GM18519 (cell line): Measurements from ENCODE around the gene KLHL17.
"Not testable (repeated sequence)": the region's sequence is repeated elsewhere in the genome, so short reads cannot be mapped to it uniquely, and the experiment has no call there.

Experiments used
- ATAC-seq: cut with Tn5 transposase; IDR thresholded peaks from one replicate; pipeline ENCODE4 v1.9.1; 2021; ENCODE audit warnings: mild to moderate bottlenecking, moderate library complexity; ENCODE audit not compliant: unreplicated experiment, low FRiP score

KLHL17 gene

DNA sequence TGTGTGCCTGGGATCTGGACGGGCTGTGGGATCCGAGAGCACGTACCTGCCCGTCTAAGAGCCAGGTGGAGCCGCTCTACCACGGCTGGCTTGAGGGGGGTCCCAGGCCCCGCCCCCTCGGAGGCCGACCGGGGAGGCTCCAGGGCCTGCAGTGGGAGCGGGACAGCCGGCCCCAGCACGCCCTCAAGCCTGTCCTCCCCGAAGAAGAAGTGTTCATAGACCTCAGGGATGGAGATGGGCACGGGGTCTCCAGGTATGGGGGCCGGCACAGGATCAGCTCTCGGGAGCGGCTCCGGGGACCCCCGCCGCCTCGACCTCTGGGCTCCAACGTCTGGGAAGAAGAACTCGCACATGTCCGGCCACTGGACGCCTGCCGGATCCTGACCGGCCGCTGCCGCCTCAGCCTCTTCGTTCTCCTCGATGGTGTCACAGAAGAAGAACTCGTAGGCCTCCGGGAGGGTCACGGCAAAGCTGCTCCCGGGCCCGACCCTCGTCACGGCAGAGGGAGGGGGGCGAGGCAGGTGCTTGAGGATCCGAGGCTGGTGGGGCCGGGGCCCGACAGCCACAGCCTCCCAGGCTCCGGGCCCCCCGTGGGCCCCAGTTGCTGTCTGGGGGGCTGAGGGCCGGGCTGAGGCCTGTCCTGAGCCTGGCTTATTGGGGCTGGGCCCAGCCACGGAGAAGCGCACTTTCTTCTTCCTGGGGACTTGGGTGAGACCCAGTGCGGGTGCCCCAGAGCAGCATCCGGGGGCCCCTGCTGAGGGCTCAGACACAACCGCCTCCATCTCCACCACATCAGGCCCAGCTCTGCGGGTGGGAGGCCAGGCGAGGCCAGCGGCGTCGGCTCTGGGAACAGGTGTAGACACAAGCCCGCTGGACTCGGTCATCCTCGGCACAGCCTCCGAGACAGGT, 18.7 kb downstream of the KLHL17 start:
- no peak for ATAC-seq

DNA sequence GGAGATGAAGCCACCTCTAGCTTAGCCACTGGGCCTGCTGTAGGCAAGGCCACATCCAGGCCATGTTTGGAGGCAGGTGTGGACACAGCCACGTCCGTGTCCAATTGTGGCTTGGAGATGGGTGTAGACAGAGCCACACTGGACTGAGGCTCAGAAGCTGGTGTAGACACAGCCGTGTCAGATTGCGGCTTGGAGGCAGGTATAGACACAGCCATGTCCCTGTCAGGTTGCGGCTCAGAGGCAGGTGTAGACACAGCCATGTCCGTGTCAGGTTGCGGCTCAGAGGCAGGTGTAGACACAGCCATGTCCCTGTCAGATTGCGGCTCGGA, 19.3 kb downstream of the KLHL17 start:
- ATAC-seq: no peak

DNA sequence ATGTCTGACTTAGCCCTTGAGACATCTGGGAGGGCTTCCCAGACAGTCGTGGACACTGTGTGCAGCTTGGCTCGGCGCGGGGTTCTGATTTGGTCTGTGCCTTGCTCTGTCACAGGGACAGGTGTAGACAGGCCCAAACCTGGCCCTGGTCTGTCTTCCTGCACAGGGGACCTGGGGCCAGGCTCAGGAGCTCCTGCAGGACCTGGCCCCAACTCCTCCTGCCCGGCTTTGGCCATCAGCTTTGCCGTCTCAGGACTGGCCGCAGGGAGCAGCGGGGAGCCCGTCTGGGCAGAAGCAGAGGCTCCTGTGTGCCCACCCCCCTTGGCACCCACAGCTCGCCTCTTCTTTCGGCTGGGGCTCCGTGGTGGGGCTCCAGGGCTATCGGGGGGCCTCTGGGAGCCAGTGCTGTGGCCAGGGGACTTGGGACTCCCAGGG, 19.8 kb downstream of the KLHL17 start:
- no peak for ATAC-seq

DNA sequence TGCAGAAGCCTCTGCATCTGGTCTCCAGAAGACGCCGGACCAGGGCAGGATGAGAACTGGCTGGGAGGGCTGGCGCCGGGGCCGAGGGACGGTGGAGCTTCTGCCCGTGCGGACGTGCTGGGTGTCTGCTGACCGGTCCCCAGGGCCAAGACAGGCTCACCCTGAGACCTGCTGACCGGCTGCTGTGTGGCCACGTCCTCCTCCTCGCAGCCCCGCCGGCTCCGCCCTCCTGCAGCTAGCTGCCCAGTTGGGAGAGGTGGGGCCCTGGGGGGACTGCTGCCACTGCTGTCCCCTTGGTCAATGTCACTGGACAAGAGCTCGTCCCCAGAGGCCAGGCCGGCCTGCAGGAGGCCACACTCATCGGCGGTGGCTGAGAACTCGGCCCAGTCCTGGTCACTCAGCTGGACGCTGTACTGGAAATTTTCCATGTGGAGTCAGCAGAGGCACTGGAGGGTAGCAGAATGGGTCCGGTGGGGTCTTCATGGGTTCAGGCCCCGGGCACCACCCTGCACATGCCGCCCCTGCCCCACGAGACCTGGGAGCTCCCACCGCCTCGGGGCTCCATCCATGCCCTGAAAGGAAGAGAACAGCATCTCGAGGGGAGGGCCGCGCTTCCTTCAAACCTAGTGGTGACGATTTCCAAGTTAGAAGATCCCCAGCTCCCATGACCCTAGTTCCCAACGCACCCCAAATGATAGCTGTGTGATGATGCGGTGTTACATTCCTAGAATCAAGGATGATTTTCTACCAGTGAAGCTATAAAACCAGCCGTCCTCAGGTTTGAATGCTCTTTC, 20.4 kb downstream of the KLHL17 start:
- no peak for ATAC-seq

DNA sequence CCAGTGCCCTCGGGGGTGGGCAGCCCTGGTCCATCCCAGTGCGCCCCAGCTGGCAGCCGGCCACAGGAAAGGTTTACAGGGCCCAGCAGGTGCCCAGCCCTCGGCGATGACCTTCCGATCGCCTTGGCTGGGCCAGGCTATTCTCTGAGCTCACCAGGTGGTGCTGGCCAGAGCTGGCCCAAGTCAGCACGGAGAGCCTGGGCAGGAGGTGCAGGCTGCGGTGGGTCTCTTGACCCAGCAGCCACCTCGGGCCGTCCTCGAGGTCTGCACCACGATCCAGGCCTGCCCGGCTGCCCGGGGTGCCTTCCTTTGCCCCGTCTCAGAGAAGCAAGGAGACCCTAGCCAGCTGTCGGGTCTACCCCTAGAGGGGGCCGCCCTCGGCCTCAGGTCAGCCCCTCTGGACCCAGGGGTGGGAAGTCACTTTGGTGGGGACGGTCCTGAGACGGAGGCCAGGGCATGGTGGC, 21.1 kb downstream of the KLHL17 start:
- ATAC-seq: no peak

DNA sequence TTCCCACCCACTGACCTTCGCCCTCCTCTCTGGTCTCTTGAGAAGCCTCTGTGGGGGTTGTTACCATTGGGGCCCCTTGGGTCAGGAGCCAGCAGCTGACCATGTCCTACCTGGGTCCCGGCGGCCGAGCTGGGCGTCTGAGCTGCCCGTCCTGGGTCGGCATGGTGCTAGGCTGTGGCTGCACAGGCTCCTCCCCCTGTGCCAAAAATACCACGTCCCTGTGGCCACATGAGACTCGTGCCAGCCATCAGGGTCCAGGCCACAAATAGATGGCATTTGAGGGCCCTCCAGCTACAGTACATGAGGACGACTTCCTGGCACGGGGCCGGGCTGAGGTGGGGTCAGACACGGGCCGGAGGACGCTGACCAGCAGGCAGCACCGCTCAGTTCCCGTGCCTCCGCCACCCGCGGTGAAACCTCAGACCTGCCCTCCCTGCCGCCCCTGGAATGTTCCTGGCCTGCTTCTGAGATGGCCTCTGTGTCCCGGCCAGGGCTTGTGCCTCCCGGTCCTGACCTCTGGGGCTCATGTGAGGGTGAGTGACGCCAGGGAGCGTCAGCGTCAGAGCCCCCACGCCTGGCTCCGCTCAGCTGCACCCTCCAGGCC, 21.7 kb downstream of the KLHL17 start, which contains the start of gene PERM1:
TSS of gene PERM1 (minus strand) at position 139 of the 604 bp plus-strand sequence. CDS start 1,064 bp downstream, outside the sequence.
- no peak for ATAC-seq

DNA sequence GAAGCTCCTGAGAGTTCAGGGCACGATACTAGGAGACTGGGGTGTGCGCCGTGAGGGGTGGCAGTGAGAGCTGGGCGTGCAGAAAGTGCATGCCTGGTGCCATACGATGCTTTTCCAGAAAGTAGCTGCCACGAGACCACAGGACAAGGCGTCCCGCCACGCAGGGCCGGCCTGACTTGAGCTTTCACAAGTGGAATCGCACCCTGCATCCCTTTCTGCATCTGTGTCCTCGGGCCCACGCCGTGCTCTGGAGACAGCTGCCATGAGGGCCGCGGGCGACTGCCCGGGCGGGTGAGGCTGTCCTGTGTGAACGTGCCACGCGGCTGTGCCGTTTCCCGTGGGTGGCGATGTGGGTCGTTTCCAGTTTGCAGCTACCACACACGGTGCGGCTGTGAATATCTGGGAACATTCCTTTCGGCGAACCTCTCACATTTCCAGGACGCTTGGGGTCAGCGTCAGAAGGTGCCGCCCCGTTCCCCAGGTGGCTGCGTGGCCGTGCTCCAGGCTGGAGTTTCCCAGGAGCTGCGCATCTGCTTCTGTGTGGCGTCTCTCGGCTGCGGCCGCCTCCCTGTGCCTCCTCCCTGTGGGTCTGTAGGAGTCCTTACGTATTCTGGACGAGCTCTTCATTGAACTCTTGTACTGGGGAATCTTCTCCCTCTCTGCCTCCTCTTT, 22.5 kb downstream of the KLHL17 start:
- no peak for ATAC-seq

DNA sequence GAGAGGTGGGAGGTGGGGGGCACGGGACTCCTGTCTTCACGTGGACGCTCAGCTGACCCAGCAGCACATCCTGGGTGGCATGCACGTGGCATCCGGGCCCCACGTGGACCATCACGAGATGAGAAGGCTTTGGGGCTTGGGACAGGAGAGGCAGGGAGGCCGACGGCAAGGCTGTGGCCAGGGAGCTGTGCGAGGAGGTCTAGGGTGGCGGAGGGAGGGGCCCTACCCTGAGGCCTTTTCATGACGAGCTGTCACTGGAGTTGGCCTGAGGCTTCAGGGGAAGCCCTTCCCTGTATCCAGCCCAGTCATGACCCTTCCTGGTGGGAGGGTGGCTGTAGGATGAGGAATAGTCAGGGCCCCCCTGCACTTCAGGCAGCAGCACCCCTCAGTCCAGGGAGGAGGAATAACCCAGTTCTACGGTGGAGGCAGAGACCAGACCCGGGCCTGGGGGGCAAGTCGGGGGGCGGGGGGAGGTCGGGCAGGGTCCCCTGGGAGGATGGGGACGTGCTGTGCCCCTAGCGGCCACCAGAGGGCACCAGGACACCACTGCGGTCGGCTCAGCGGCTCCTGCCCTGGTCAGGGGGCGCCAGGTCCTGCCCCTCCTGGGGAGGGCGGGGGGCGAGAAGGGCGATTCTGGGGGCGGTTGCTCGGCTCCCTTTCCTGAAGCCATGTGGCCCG, 23.6 kb downstream of the KLHL17 start:
- ATAC-seq: no peak

DNA sequence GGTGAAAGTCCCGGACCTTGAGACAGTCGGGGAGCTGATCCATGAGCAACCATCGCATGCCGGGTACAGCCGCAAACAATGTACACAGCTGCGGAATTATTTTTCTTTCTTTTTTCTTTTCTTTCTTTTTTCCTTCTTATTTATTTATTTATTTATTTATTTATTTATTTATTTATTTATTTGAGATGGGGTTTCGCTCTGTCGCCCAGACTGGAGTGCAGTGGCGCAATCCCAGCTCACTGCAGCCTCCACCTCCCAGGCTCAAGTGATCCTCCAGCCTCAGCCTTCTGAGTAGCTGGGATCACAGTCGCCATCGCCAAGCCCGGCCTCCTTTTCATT, 24.1 kb downstream of the KLHL17 start:
- ATAC-seq: no peak

DNA sequence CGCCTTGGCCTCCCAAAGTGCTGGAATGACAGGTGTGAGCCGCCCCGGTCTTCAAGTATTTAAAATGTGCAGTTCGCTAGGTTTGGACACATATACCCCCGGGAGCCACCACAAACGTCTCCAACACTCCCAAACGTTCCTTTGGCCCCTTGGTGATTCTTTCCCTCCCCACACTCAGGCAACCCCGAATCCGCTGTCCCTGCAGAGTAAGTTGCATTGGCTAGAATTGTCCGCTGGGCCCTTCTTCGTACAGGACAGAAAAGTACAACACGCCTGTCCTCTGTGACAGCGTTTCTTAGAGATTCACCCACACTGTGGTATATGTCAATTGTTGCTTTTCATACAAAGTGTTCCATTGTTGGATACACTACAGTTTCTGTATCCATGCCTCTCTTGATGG, 24.7 kb downstream of the KLHL17 start:
- ATAC-seq: no peak

DNA sequence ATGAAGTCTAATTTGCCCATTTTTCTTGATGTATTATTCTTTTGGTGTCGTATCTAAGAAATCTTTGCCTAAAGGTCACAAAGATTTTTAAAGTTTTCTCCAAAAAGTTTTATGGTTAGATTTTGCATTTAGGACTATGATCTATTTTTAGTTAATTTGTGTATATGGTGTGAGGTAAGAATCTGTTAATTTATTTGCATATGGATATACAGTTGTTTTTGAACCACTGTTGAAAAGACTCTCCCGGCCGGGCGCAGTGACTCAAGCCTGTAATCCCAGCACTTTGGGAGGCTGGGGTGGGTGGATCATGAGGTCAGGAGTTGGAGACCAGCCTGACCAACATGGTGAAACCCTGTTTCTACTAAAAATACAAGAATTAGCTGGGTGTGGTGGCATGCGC, 27.7 kb downstream of the KLHL17 start:
- not testable (repeated sequence) for ATAC-seq

DNA sequence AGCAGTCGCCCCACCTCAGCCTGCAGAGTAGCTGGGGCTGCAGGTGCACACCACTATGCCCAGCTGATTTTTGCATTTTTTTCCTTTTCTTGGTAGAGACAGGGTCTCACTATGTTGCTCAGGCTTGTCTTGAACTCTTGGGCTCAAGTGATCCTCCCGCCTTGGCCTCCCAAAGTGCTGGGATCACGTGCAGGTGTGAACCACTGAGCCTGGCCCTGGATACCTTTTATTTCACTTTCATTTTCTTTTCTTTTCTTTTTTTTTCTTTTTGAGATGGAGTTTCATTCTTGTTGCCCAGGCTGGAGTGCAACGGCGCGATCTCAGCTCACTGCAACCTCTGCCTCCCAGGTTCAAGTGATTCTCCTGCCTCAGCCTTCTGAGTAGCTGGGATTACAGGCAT, 30.9 kb downstream of the KLHL17 start:
- not testable (repeated sequence) for ATAC-seq

DNA sequence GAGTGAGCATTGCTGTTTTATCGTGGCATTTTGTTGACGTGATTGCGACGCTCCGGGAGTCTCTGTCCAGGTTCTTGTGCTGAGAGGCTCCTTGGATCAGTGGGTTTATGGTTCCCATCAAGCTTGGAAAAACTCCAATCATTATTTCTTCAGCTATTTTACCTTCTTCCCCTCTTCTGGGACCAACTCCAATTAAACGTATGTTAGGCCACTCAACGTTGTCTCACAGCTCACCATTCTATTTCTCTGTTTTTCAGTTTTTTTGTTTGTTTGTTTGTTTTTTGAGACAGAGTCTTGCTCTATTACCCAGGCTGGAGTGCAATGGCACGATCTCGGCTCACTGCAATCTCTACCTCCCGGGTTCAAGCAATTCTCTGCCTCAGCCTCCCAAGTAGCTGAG, 31.5 kb downstream of the KLHL17 start:
- no peak for ATAC-seq

DNA sequence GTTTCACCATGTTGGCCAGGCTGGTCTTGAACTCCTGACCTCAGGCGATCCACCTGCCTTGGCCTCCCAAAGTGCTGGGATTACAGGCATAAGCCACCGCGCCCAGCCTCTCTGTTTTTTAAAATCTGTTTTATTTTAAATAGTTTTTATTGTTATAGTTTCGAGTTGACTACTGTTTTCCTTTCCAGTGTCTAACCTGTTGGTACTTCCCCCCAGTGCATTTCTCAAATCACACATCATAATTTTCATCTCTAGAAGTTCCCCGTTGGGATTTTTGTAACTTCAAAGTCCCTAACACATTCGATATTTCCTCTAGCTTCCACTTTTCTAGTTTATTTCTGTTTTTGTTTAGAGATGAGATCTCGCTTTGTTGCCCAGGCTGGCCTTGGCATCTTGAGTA, 32.0 kb downstream of the KLHL17 start:
- ATAC-seq: no peak

DNA sequence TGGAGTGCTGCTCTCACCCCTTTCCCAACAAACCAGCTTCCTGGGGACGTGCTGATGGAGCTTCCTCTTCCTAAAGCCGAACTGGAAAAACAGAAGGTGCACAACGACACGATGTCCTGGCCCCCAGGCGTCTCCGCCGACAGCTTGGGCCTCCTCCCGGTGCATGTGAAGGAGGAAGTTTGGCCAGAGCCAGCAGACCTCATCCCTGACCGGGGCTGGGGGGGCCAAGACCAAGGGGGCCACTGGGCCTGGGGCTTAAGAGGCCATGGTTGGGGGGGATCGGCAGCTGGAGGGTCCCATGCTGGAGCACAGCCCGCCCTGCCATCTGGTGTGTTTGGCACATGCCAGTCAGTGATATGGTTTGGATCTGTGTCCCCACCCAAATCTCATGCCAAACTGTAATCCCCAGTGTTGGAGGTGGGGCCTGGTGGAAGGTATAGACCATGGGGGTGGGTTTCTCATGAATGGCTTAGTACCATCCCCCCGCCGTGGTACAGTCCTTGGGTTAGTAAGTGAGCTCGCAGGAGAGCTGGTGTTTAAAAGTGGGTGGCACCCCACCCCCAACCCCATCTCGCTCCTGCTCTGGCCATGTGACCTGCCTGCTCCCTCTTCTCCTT, 33.1 kb downstream of the KLHL17 start:
- ATAC-seq: no peak

DNA sequence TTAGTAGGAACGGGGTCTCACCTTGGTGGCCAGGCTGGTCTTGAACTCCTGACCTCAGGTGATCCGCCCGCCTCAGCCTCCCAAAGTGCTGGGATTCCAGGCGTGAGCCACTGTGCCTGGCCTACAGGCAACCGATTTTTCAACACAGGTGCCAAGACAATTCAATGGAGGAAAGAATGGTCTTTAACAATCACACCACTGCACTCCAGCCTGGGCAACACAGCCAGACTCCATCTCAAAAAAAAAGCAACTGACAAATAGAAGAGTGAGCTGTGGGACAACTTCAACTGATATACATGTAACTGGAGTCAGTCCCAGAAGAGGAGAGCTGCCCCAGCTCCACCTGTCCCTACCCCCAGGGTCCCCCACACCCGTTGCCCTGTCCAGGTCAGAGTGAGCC, 34.2 kb downstream of the KLHL17 start:
- not testable (repeated sequence) for ATAC-seq

DNA sequence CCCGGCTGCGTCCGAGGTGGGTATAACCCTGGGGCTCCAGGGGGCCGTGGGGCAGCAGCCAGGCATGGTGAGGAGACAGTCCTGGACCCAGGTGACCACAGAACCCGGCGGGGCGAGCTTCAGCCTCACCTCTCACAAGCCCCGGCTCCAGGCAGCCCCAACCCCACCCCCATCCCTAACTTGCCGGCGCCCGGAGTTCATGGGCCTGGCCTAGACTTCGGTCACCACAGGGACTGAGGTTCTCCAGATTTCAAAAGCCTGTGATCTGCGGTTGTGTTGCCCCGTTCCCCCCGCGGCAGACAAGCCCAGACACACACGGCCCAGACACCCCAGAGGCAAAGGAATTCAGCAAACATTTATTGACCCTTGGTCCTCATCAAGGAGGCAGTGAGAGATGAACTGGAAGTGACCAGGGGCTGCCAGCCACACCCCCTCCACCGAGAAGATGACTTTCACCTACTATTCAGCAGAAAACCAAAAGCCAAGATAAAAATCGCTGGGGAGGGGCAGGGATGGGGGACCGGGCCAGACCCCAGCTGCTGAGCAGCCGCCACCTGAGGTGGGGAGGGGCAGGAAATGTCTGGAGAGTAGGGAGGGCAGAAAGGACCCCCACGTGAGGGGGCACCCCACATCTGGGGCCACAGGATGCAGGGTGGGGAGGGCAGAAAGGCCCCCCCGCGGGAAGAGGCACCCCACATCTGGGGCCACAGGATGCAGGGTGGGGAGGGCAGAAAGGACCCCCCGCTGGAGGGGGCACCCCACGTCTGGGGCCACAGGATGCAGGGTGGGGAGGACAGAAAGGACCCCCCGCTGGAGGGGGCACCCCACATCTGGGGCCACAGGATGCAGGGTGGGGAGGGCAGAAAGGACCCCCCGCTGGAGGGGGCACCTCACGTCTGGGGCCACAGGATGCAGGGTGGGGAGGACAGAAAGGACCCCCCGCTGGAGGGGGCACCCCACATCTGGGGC, 35.6 kb downstream of the KLHL17 start:
- ATAC-seq: no peak

DNA sequence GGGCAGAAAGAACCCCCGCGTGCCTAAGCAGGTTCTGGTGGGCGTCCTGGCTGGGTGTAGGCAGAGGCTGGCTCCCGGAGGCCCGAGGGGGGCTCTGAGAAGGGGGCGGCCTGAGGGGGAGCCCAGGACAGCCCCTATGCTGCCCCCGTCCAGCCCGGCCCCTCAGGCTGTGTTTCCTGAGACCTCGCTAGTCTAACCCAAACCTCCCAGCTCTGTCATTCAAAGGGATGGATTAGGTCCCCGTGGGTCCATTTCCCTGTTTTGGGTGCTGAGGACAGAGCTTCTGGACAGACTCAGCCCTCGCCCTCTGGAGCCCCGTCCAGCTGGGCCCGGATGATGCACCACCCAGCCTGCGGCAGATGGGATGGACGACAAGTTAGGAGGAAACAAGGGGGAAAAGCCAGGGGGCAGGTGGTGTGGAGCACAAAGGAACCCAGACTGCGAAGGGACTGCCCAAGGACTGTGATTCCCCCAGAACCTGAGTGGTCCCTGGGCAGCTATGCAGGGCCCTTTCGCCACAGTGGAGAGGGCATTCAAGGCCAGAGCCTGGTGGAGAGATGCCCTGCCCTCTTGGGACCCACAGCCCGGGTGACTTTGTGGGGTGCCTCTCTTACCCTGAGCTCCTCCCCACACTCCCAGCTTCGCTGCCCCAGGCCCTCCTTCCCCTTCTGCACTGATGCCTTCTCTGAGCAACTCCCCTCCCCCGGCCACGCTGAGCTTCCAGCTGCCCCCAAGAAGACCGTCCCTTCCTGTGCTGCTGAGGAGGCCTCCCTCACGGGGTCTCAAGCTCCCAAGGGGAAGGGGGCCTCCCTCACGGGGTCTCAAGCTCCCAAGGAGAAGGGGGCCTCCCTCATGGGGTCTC, 36.7 kb downstream of the KLHL17 start:
- ATAC-seq: no peak
